ENCODE data around the gene ATAT1. TPM values are rescaled to one million over a fixed set of nuclear protein-coding genes. Genes with fewer than 3 reads are reported as not detected.

The ATAT1 gene
- total RNA-seq, 4 donors from 2014 or later, result 1.9 to 7.8 (median 5.6) TPM

DNA sequence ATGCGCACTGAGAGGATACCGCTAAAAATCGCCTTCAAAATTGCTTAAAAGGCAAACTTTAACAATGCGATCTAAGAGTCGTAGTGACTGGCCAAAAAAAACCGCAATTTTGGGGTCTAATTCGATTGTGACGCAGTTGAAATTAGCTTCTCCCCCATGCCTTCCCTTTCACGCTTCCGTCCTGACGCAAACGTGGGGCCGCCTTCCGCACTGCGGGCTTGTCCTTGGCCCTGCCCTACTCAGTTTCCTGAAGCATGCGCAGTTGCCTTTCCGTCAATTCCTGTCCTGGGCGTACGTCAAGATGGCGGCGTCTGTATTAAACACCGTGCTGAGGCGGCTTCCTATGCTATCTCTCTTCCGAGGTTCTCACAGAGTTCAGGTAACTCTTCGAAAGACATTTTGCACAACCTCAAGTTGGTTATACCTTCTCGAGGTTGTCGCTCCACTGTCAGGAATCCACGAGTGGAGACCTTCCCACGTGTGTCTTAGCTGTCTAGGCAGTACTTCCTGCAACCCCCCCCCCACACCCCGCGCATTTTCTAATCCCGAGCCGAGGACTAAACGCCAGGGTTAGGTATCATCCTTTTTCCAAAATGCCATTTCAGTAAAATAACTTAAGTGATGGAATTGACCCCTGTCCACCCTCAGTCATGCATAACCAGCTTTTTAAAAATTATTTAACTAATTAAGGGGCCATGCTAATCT, 9.0 kb upstream of the ATAT1 start, which contains the start of gene MRPS18B:
Gene MRPS18B, plus strand, starts transcription at position 276 of the 705 bp plus-strand sequence. Its CDS starts 26 bp downstream, at position 302.
- peak in 1 of 2 donors; percentile 73 for TF ChIP-seq POLR2A (IDR thresholded peaks at IDR 0.05)
- TF ChIP-seq CTCF (IDR thresholded peaks at IDR 0.05), result no peak
- H3K4me3 ChIP-seq (ENCODE audit: low read depth, poor library complexity, severe bottlenecking), result peak within 1 kb of the TSS; percentile 88
- intact Hi-C loops (cut with DNase I; ENCODE audit: low total_unique reads), result no loop called here
- 0 to 1% methylated on average over 34 of the region's 34 CpGs for WGBS, 2 donors
- DNase-seq (ENCODE audit: low spot score in 2 of 2), result peak; percentile 98 to 99

GRCh38 chr6:30618270-30618797, 8.3 kb upstream of the ATAT1 start:
- peak overlapping the region; percentile 53 for H3K4me3 ChIP-seq (ENCODE audit: low read depth, poor library complexity, severe bottlenecking)
- WGBS, 2 donors, result 6 to 9% methylated on average over 8 of the region's 8 CpGs
- no peak for TF ChIP-seq CTCF (IDR thresholded peaks at IDR 0.05)
- no peak for TF ChIP-seq POLR2A (IDR thresholded peaks at IDR 0.05)
- DNase-seq (ENCODE audit: low spot score in 2 of 2), result no peak
- intact Hi-C loops (cut with DNase I; ENCODE audit: low total_unique reads), result no loop called here

DNA sequence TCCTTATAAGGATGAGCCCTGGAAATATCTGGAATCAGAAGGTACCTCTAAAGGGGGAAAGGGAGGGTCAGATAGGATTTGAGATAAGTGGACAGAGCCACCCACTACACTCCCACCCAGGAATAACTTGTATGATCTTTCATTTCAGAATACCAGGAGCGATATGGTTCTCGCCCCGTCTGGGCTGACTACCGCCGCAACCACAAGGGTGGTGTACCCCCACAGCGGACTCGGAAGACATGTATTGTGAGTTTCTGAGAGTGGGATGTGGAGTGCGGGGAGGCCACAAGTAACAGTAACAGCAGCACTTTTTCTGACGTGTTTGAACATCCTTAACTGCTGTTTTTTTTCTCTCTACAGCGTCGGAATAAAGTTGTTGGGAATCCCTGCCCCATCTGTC, 7.1 kb upstream of the ATAT1 start:
- H3K4me3 ChIP-seq (ENCODE audit: low read depth, poor library complexity, severe bottlenecking), result no peak overlapping the region
- DNase-seq (ENCODE audit: low spot score in 2 of 2), result no peak
- 92 to 96% methylated on average over 11 of the region's 11 CpGs for WGBS, 2 donors
- TF ChIP-seq POLR2A (IDR thresholded peaks at IDR 0.05) (no peak), CTCF (IDR thresholded peaks at IDR 0.05) (no peak)
- intact Hi-C loops (cut with DNase I; ENCODE audit: low total_unique reads), result no loop called here

DNA sequence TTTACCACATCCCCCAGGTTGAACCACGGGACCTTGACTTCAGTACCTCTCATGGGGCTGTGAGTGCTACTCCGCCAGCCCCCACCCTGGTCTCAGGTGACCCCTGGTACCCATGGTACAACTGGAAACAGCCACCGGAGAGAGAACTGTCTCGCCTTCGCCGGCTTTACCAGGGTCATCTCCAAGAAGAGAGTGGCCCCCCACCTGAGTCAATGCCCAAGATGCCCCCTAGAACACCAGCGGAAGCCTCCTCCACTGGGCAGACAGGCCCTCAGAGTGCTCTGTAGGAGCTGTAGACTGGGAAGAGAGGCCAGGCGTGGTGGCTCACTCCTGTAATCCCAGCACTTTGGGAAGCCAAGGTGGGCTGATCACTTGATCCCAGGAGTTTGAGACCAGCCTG, 1.2 kb upstream of the ATAT1 start:
- no peak overlapping the region for H3K4me3 ChIP-seq (ENCODE audit: low read depth, poor library complexity, severe bottlenecking)
- no peak for DNase-seq (ENCODE audit: low spot score in 2 of 2)
- intact Hi-C loops (cut with DNase I; ENCODE audit: low total_unique reads), result no loop called here
- TF ChIP-seq POLR2A (IDR thresholded peaks at IDR 0.05) (no peak), CTCF (IDR thresholded peaks at IDR 0.05) (no peak)
- WGBS, 2 donors, result 95 to 98% methylated on average over 8 of the region's 8 CpGs

GRCh38 chr6:30635834-30636233, 9.2 kb downstream of the ATAT1 start:
- TF ChIP-seq CTCF (IDR thresholded peaks at IDR 0.05) (no peak), POLR2A (IDR thresholded peaks at IDR 0.05) (no peak)
- no peak overlapping the region for H3K4me3 ChIP-seq (ENCODE audit: low read depth, poor library complexity, severe bottlenecking)
- WGBS, 2 donors, result 95 to 97% methylated on average over 3 of the region's 3 CpGs
- DNase-seq (ENCODE audit: low spot score in 2 of 2), result no peak
- intact Hi-C loops (cut with DNase I; ENCODE audit: low total_unique reads), result no loop called here
